ENCODE data around the gene MIOS. TPM values are rescaled to one million over a fixed set of nuclear protein-coding genes. Genes with fewer than 3 reads are reported as not detected.

Gene MIOS
- total and polyA plus RNA-seq, 2 of the 8 experiments (the other 6 are each of a cell fraction or from before 2014, with no cell fraction given), result 15.5 to 50.7 TPM

- TF ChIP-seq SIN3A (conservative IDR thresholded peaks at IDR 0.05 in 1 of 2, IDR thresholded peaks at IDR 0.05 in 1 of 2; ENCODE audit: low read depth in 1 of 2, low read length in 2 of 2) (no peak), JUN (IDR thresholded peaks at IDR 0.05; ENCODE audit: low read depth, low read length) (no peak), SRF (IDR thresholded peaks at IDR 0.05; ENCODE audit: low read depth, low read length) (no peak), RAD21 (IDR thresholded peaks at IDR 0.05 in 1 of 2, conservative IDR thresholded peaks at IDR 0.05 in 1 of 2; ENCODE audit: low read depth in 2 of 2, low read length in 2 of 2) (no peak), CBX8 (IDR thresholded peaks at IDR 0.05; ENCODE audit: borderline replicate concordance, low read depth, low read length) (no peak), SP2 (IDR thresholded peaks at IDR 0.05; ENCODE audit: low read length) (no peak), KDM1A (IDR thresholded peaks at IDR 0.05; ENCODE audit: borderline replicate concordance, low read length) (no peak), CEBPB (IDR thresholded peaks at IDR 0.05; ENCODE audit: low read depth, low read length) (no peak), EZH2 (IDR thresholded peaks at IDR 0.05; ENCODE audit: low read depth, low read length, severe bottlenecking) (no peak), CTCF (IDR thresholded peaks at IDR 0.05; ENCODE audit: control extremely low read depth in 1 of 3, insufficient read depth in 1 of 3, low read depth in 1 of 3, low read length in 3 of 3) (no peak), RNF2 (IDR thresholded peaks at IDR 0.05; ENCODE audit: borderline replicate concordance, low read depth, low read length, missing control alignments, poor library complexity, severe bottlenecking) (no peak), KDM4A (IDR thresholded peaks at IDR 0.05; ENCODE audit: low read depth, low read length, severe bottlenecking) (no peak), RFX5 (IDR thresholded peaks at IDR 0.05; ENCODE audit: borderline replicate concordance, low read depth, low read length) (no peak), ZNF274 (IDR thresholded peaks at IDR 0.05; ENCODE audit: borderline replicate concordance, extremely low read depth, low read length) (no peak), CBX5 (IDR thresholded peaks at IDR 0.05; ENCODE audit: low read depth, low read length) (no peak), YY1 (IDR thresholded peaks at IDR 0.05; ENCODE audit: low read depth, low read length) (peak; percentile 81)
Observed at GRCh38 chr7:7581531-7582179, 15.0 kb downstream of the MIOS start (continued).

Measured in H1 (cell line).